Measurements from ENCODE around the gene AKNA.
"Not testable (repeated sequence)": the region's sequence is repeated elsewhere in the genome, so short reads cannot be mapped to it uniquely, and the experiment has no call there.

DNA sequence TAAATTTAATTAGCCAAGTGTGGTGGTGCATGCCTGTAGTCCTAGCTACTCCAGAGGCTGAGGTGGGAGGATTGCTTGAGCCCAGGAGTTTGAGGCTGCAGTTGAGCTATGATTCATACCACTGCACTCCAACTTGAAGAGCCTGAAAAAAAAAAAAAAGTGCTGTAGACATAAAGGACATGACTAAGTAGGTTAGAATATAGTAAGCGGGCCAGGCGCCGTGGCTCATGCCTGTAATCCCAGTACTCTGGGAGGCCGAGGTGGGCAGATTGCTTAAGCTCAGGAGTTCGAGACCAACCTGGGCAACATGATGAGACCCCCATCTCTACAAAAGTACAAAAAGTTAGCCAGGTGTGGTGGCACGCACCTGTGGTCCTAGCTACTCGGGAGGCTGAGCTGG is 67.1 kb downstream of the AKNA start:
- TF ChIP-seq, protein P1, sequence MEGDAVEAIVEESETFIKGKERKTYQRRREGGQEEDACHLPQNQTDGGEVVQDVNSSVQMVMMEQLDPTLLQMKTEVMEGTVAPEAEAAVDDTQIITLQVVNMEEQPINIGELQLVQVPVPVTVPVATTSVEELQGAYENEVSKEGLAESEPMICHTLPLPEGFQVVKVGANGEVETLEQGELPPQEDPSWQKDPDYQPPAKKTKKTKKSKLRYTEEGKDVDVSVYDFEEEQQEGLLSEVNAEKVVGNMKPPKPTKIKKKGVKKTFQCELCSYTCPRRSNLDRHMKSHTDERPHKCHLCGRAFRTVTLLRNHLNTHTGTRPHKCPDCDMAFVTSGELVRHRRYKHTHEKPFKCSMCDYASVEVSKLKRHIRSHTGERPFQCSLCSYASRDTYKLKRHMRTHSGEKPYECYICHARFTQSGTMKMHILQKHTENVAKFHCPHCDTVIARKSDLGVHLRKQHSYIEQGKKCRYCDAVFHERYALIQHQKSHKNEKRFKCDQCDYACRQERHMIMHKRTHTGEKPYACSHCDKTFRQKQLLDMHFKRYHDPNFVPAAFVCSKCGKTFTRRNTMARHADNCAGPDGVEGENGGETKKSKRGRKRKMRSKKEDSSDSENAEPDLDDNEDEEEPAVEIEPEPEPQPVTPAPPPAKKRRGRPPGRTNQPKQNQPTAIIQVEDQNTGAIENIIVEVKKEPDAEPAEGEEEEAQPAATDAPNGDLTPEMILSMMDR (IDR thresholded peaks at IDR 0.05) = not testable (repeated sequence)
- TF ChIP-seq POLR2A (IDR thresholded peaks at IDR 0.05) = not testable (repeated sequence)
